ENCODE measurements around the gene NCAM1. TPM values are rescaled to one million over a fixed set of nuclear protein-coding genes. Genes with fewer than 3 reads are reported as not detected.

The NCAM1 gene
- total and polyA plus RNA-seq, 2 experiments from 2014 or later = 0.76 to 1.6 TPM

GRCh38 chr11:113034576-113034975 lies 73.4 kb downstream of the NCAM1 start:
- H3K4me2 ChIP-seq = no peak overlapping the region
- DNase-seq (ENCODE audit: low spot score) = no peak

More at GRCh38 chr11:113034576-113034975, 73.4 kb downstream of the NCAM1 start:
- no peak overlapping the region for H2AFZ ChIP-seq
- Mint-ChIP-seq H3K27ac (no peak overlapping the region), H3K4me3 (no peak overlapping the region), H3K4me1 (peaks cover 12% of the 10 kb centered on the region), H3K9me3 (no peaks in the 10 kb centered on the region; the same call in 2 of the 3 replicates), H3K36me3 (ENCODE audit: low read depth) (no peaks in the 10 kb centered on the region; the same call in 2 of the 3 replicates), H3K27me3 (ENCODE audit: insufficient read depth, low read depth, poor library complexity) (peaks cover 3% of the 10 kb centered on the region)
- TF ChIP-seq STAT1 (IDR thresholded peaks at IDR 0.05; ENCODE audit: unreplicated experiment) = no peak
- TF ChIP-seq, protein P1, sequence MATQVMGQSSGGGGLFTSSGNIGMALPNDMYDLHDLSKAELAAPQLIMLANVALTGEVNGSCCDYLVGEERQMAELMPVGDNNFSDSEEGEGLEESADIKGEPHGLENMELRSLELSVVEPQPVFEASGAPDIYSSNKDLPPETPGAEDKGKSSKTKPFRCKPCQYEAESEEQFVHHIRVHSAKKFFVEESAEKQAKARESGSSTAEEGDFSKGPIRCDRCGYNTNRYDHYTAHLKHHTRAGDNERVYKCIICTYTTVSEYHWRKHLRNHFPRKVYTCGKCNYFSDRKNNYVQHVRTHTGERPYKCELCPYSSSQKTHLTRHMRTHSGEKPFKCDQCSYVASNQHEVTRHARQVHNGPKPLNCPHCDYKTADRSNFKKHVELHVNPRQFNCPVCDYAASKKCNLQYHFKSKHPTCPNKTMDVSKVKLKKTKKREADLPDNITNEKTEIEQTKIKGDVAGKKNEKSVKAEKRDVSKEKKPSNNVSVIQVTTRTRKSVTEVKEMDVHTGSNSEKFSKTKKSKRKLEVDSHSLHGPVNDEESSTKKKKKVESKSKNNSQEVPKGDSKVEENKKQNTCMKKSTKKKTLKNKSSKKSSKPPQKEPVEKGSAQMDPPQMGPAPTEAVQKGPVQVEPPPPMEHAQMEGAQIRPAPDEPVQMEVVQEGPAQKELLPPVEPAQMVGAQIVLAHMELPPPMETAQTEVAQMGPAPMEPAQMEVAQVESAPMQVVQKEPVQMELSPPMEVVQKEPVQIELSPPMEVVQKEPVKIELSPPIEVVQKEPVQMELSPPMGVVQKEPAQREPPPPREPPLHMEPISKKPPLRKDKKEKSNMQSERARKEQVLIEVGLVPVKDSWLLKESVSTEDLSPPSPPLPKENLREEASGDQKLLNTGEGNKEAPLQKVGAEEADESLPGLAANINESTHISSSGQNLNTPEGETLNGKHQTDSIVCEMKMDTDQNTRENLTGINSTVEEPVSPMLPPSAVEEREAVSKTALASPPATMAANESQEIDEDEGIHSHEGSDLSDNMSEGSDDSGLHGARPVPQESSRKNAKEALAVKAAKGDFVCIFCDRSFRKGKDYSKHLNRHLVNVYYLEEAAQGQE (IDR thresholded peaks at IDR 0.05; ENCODE audit: unreplicated experiment) = no peak
- TF ChIP-seq ZNF331 (CRISPR knock-in tag; IDR thresholded peaks at IDR 0.05; ENCODE audit: low read depth) = no peak
- no peak for TF ChIP-seq ZNF114 (CRISPR knock-in tag; IDR thresholded peaks at IDR 0.05)
- no peak for TF ChIP-seq ETS1 (IDR thresholded peaks at IDR 0.05)
- TF ChIP-seq, protein P2, sequence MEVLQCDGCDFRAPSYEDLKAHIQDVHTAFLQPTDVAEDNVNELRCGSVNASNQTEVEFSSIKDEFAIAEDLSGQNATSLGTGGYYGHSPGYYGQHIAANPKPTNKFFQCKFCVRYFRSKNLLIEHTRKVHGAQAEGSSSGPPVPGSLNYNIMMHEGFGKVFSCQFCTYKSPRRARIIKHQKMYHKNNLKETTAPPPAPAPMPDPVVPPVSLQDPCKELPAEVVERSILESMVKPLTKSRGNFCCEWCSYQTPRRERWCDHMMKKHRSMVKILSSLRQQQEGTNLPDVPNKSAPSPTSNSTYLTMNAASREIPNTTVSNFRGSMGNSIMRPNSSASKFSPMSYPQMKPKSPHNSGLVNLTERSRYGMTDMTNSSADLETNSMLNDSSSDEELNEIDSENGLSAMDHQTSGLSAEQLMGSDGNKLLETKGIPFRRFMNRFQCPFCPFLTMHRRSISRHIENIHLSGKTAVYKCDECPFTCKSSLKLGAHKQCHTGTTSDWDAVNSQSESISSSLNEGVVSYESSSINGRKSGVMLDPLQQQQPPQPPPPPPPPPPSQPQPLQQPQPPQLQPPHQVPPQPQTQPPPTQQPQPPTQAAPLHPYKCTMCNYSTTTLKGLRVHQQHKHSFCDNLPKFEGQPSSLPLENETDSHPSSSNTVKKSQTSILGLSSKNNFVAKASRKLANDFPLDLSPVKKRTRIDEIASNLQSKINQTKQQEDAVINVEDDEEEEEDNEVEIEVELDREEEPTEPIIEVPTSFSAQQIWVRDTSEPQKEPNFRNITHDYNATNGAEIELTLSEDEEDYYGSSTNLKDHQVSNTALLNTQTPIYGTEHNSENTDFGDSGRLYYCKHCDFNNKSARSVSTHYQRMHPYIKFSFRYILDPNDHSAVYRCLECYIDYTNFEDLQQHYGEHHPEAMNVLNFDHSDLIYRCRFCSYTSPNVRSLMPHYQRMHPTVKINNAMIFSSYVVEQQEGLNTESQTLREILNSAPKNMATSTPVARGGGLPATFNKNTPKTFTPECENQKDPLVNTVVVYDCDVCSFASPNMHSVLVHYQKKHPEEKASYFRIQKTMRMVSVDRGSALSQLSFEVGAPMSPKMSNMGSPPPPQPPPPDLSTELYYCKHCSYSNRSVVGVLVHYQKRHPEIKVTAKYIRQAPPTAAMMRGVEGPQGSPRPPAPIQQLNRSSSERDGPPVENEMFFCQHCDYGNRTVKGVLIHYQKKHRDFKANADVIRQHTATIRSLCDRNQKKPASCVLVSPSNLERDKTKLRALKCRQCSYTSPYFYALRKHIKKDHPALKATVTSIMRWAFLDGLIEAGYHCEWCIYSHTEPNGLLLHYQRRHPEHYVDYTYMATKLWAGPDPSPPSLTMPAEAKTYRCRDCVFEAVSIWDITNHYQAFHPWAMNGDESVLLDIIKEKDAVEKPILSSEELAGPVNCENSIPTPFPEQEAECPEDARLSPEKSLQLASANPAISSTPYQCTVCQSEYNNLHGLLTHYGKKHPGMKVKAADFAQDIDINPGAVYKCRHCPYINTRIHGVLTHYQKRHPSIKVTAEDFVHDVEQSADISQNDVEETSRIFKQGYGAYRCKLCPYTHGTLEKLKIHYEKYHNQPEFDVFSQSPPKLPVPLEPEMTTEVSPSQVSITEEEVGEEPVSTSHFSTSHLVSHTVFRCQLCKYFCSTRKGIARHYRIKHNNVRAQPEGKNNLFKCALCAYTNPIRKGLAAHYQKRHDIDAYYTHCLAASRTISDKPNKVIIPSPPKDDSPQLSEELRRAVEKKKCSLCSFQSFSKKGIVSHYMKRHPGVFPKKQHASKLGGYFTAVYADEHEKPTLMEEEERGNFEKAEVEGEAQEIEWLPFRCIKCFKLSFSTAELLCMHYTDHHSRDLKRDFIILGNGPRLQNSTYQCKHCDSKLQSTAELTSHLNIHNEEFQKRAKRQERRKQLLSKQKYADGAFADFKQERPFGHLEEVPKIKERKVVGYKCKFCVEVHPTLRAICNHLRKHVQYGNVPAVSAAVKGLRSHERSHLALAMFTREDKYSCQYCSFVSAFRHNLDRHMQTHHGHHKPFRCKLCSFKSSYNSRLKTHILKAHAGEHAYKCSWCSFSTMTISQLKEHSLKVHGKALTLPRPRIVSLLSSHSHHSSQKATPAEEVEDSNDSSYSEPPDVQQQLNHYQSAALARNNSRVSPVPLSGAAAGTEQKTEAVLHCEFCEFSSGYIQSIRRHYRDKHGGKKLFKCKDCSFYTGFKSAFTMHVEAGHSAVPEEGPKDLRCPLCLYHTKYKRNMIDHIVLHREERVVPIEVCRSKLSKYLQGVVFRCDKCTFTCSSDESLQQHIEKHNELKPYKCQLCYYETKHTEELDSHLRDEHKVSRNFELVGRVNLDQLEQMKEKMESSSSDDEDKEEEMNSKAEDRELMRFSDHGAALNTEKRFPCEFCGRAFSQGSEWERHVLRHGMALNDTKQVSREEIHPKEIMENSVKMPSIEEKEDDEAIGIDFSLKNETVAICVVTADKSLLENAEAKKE (CRISPR knock-in tag; IDR thresholded peaks at IDR 0.05) = no peak
- no peak for TF ChIP-seq EZH2 (IDR thresholded peaks at IDR 0.05; ENCODE audit: low read depth, unreplicated experiment)
- no peak for TF ChIP-seq POLR2AphosphoS5 (IDR thresholded peaks at IDR 0.05; ENCODE audit: low read depth)
- TF ChIP-seq CREB1 (CRISPR knock-in tag; IDR thresholded peaks at IDR 0.05; ENCODE audit: low read depth) = no peak
- TF ChIP-seq NANOG (IDR thresholded peaks at IDR 0.05; ENCODE audit: borderline replicate concordance) = no peak
- no peak for TF ChIP-seq EZH2phosphoT487 (IDR thresholded peaks at IDR 0.05; ENCODE audit: unreplicated experiment)
- no peak for TF ChIP-seq CTCF (conservative IDR thresholded peaks at IDR 0.05; ENCODE audit: low read depth in 2 of 2)
- TF ChIP-seq JUNB (IDR thresholded peaks at IDR 0.05; ENCODE audit: unreplicated experiment) = no peak
- ATAC-seq = no peak
- H3K79me2 ChIP-seq (replicated peaks; ENCODE audit: insufficient read depth) = no peaks in the 10 kb centered on the region
- no peaks in the 10 kb centered on the region for H3F3A ChIP-seq (replicated peaks; ENCODE audit: low read depth)
- H3K9me2 ChIP-seq (ENCODE audit: insufficient read depth) = no peaks in the 10 kb centered on the region
- no peaks in the 10 kb centered on the region for H3K27me3 ChIP-seq (ENCODE audit: insufficient read depth)
- no peak overlapping the region for H3K4me3 ChIP-seq
- no peaks in the 10 kb centered on the region for H4K20me1 ChIP-seq (replicated peaks; ENCODE audit: insufficient read depth)
- H3K4me1 ChIP-seq (ENCODE audit: insufficient read depth) = peaks cover 12% of the 10 kb centered on the region
- H3K27ac ChIP-seq (ENCODE audit: low read depth) = no peak overlapping the region
- H3K36me3 ChIP-seq (ENCODE audit: insufficient read depth) = no peaks in the 10 kb centered on the region
